Astrocyte (in vitro differentiated cells and primary cell): Measurements from ENCODE around the gene FOXJ3. TPM values are rescaled to one million over a fixed set of nuclear protein-coding genes. Genes with fewer than 3 reads are reported as not detected.

Source experiments
- DNase-seq: peaks from one replicate; pipeline ENCODE4 v3.0.0-alpha.2; 2010; ENCODE audit warnings: low read depth
- FAIRE-seq: peaks from 2 replicates; lab custom pipeline; 2011; peaks lifted over from hg19 to GRCh38; lab: Jason Lieb, UNC
- H2AFZ ChIP-seq: 2 replicates; pipeline ENCODE4 v1.6.0; 2012; ENCODE audit warnings: low read depth, low read length, inconsistent platforms
- H3K27ac ChIP-seq: 2 replicates; pipeline ENCODE4 v1.5.1; 2011; ENCODE audit warnings: low read depth, low read length, inconsistent platforms
- H3K27me3 ChIP-seq: 2 replicates; pipeline ENCODE4 v1.6.0; 2011; ENCODE audit warnings: low read length, inconsistent platforms; ENCODE audit not compliant: insufficient read depth
- H3K36me3 ChIP-seq: 2 replicates; pipeline ENCODE4 v1.5.1; 2011; ENCODE audit warnings: low read length, inconsistent platforms; ENCODE audit not compliant: insufficient read depth
- H3K4me1 ChIP-seq: 2 replicates; pipeline ENCODE4 v1.5.1; 2011; ENCODE audit warnings: low read length, inconsistent platforms; ENCODE audit not compliant: insufficient read depth
- H3K4me2 ChIP-seq: 2 replicates; pipeline ENCODE4 v1.6.0; 2012; ENCODE audit warnings: low read length, inconsistent platforms
- H3K4me3 ChIP-seq: 2 replicates; pipeline ENCODE4 v1.5.1; 2011; ENCODE audit warnings: low read depth, mild to moderate bottlenecking, low read length, inconsistent platforms; ENCODE audit not compliant: insufficient read depth
- H3K79me2 ChIP-seq: 2 replicates; pipeline ENCODE4 v1.6.0; 2012; ENCODE audit warnings: mild to moderate bottlenecking, low read length, inconsistent platforms; ENCODE audit not compliant: insufficient read depth
- H3K9ac ChIP-seq: 2 replicates; pipeline ENCODE4 v1.6.0; 2012; ENCODE audit warnings: mild to moderate bottlenecking, low read length, inconsistent platforms
- H3K9me3 ChIP-seq: 2 replicates; pipeline ENCODE4 v1.5.1; 2012; ENCODE audit warnings: low read depth, mild to moderate bottlenecking, low read length, inconsistent platforms; ENCODE audit not compliant: insufficient read depth
- H4K20me1 ChIP-seq: 2 replicates; pipeline ENCODE4 v1.6.0; 2012; ENCODE audit warnings: low read length, inconsistent platforms; ENCODE audit not compliant: insufficient read depth
- H3K27ac Mint-ChIP-seq: one replicate; pipeline ENCODE4 v1.8.0; 2021; ENCODE audit warnings: mild to moderate bottlenecking, mixed read lengths; ENCODE audit not compliant: unreplicated experiment
- H3K27me3 Mint-ChIP-seq: one replicate; pipeline ENCODE4 v1.8.0; 2021; ENCODE audit warnings: low read depth, mixed read lengths; ENCODE audit not compliant: unreplicated experiment
- H3K36me3 Mint-ChIP-seq: one replicate; pipeline ENCODE4 v1.8.0; 2021; ENCODE audit warnings: low read depth, mixed read lengths; ENCODE audit not compliant: unreplicated experiment
- H3K4me1 Mint-ChIP-seq: one replicate; pipeline ENCODE4 v1.8.0; 2021; ENCODE audit warnings: low read depth, mixed read lengths; ENCODE audit not compliant: unreplicated experiment
- H3K4me3 Mint-ChIP-seq: one replicate; pipeline ENCODE4 v1.8.0; 2021; ENCODE audit warnings: mild to moderate bottlenecking, moderate library complexity, mixed read lengths; ENCODE audit not compliant: unreplicated experiment
- H3K9me3 Mint-ChIP-seq: one replicate; pipeline ENCODE4 v1.8.0; 2021; ENCODE audit warnings: mild to moderate bottlenecking, mixed read lengths; ENCODE audit not compliant: unreplicated experiment
- EZH2 ChIP-seq: IDR thresholded peaks from 2 replicates; pipeline ENCODE4 v1.6.1; 2012; ENCODE audit warnings: mild to moderate bottlenecking, low read length, inconsistent platforms; ENCODE audit not compliant: insufficient read depth
- total RNA-seq: library from RNA; stranded (reverse); gene quantifications from 2 replicates; pipeline ENCODE4 v1.2.1, GENCODE V29; 2021
- TF ChIP-seq, protein P1 (sequence below): IDR thresholded peaks from 2 replicates; pipeline ENCODE4 v1.5.1; 2011; ENCODE audit warnings: low read depth, mild to moderate bottlenecking, inconsistent platforms, low read length, moderate library complexity; ENCODE audit not compliant: insufficient read depth

The FOXJ3 gene
- total RNA-seq, 1 donor from 2014 or later, result 41.9 TPM

DNA sequence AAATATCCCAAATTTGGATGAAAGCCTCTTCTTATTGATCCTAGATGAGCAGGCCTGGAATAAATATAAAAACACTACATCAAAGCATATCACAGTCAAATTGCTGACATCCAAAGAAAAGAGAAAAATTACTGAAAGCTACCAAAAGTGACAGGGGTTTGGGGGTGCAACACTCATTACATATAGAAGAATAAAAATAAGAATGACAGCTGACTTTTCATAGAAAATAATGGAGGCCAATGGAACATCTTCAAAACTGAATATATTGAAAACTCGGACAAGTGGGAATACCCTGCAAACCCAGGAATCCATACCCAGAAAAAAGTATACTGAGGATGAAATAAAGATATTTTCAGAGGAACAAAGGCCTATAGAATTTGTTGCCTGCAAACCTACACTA lies 84.0 kb downstream of the FOXJ3 start:
- Histone ChIP-seq H3K27me3 (no peaks in the 10 kb centered on the region), H2AFZ (no peak overlapping the region), H3K79me2 (peaks cover 56% of the 10 kb centered on the region), H3K4me3 (no peak overlapping the region), H3K9me3 (no peaks in the 10 kb centered on the region), H3K27ac (no peak overlapping the region), H3K9ac (no peak overlapping the region), H3K4me2 (no peak overlapping the region), H4K20me1 (peaks cover 26% of the 10 kb centered on the region), H3K36me3 (no peaks in the 10 kb centered on the region), H3K4me1 (no peaks in the 10 kb centered on the region)
- peaks cover 8% of the 10 kb centered on the region for H3K36me3 Mint-ChIP-seq
- no peaks in the 10 kb centered on the region for H3K27me3 Mint-ChIP-seq
- DNase-seq, result no peak
- no peak for TF ChIP-seq EZH2
- no peaks in the 10 kb centered on the region for H3K4me1 Mint-ChIP-seq
- H3K9me3 Mint-ChIP-seq, result peaks cover 3% of the 10 kb centered on the region
- no peak for FAIRE-seq
- no peak overlapping the region for H3K4me3 Mint-ChIP-seq
- no peak overlapping the region for H3K27ac Mint-ChIP-seq

DNA sequence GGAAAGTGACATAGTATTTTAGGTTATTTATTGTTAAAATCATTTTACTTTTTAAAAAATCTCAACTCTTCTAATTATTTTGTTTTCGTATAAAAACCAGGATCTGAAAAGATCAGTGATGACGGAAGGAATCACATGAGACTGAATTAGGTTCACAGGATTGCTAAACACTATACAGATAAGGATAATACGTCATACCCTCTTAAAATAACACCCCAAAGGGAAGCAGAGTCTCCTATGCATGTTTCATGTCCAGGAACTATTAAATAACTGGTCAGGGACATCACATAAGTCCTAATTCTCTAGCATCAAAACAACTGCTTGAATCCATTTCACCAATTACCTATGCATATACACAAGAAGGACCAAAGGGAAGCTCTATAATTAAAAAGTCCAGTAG lies 84.9 kb downstream of the FOXJ3 start:
- Mint-ChIP-seq H3K36me3 (peaks cover 8% of the 10 kb centered on the region), H3K27ac (no peak overlapping the region), H3K27me3 (no peaks in the 10 kb centered on the region), H3K9me3 (peaks cover 3% of the 10 kb centered on the region), H3K4me1 (no peaks in the 10 kb centered on the region), H3K4me3 (no peak overlapping the region)
- Histone ChIP-seq H3K27ac (no peak overlapping the region), H3K36me3 (no peaks in the 10 kb centered on the region), H3K4me3 (no peak overlapping the region), H3K27me3 (no peaks in the 10 kb centered on the region), H3K79me2 (peaks cover 57% of the 10 kb centered on the region), H2AFZ (no peak overlapping the region), H4K20me1 (peaks cover 27% of the 10 kb centered on the region), H3K4me1 (no peaks in the 10 kb centered on the region), H3K4me2 (no peak overlapping the region), H3K9me3 (no peaks in the 10 kb centered on the region), H3K9ac (no peak overlapping the region)
- no peak for TF ChIP-seq EZH2
- TF ChIP-seq, protein P1, sequence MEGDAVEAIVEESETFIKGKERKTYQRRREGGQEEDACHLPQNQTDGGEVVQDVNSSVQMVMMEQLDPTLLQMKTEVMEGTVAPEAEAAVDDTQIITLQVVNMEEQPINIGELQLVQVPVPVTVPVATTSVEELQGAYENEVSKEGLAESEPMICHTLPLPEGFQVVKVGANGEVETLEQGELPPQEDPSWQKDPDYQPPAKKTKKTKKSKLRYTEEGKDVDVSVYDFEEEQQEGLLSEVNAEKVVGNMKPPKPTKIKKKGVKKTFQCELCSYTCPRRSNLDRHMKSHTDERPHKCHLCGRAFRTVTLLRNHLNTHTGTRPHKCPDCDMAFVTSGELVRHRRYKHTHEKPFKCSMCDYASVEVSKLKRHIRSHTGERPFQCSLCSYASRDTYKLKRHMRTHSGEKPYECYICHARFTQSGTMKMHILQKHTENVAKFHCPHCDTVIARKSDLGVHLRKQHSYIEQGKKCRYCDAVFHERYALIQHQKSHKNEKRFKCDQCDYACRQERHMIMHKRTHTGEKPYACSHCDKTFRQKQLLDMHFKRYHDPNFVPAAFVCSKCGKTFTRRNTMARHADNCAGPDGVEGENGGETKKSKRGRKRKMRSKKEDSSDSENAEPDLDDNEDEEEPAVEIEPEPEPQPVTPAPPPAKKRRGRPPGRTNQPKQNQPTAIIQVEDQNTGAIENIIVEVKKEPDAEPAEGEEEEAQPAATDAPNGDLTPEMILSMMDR, result no peak
- DNase-seq (no peak), FAIRE-seq (no peak)

DNA sequence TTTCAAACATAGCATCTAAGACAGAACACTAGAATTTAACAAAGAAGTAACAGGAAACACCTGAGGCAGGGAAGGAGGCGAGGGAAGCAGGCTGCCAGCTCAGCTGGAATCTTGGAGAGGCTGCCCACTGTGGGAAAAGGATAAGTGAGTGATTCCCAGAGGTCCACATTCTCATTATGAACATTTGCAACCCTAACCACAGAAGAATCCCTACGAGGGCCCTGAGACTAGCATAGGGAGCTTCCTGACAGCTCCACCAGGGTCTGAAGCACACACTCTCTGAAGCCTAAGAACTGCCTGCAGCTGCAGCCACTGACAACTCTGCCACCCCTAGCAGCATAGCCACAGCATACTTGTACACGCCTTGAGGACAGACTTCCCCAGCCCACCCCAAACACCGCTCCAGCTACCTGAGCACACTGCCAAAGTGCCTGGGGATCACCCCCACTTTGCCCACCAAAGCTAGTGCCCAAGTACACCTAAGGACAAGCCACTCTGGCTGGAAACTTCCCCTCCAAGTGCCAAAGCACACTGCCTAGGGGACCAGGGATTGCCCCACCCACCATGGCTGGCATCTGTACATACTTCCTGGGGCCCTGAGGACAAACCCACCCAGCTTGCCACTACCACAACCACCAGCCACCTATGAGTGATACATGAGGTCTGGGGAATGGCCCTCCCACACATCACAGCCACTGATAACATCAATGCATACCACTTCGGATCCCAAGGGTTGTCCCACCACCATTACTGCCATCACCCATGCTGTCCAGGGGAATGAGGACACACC lies 93.9 kb downstream of the FOXJ3 start:
- FAIRE-seq (no peak), DNase-seq (peak; percentile 63)
- peaks cover 60% of the 10 kb centered on the region for H4K20me1 ChIP-seq
- no peaks in the 10 kb centered on the region for H3K36me3 ChIP-seq
- no peaks in the 10 kb centered on the region for H3K27me3 ChIP-seq
- TF ChIP-seq EZH2, result no peak
- TF ChIP-seq, protein P1, result no peak
- H3K27ac Mint-ChIP-seq, result peak overlapping the region; percentile 87
- H3K9me3 Mint-ChIP-seq, result peaks cover 10% of the 10 kb centered on the region
- H3K4me1 ChIP-seq, result no peaks in the 10 kb centered on the region
- no peak overlapping the region for H2AFZ ChIP-seq
- peaks cover 87% of the 10 kb centered on the region for H3K79me2 ChIP-seq
- H3K27ac ChIP-seq, result no peak overlapping the region
- H3K9ac ChIP-seq, result no peak overlapping the region
- peak overlapping the region; percentile 12 for H3K4me3 Mint-ChIP-seq
- no peaks in the 10 kb centered on the region for H3K9me3 ChIP-seq
- no peaks in the 10 kb centered on the region for H3K27me3 Mint-ChIP-seq
- H3K4me1 Mint-ChIP-seq, result peaks cover 17% of the 10 kb centered on the region
- H3K36me3 Mint-ChIP-seq, result peaks cover 6% of the 10 kb centered on the region
- no peak overlapping the region for H3K4me2 ChIP-seq
- H3K4me3 ChIP-seq, result no peak overlapping the region
